Glutamatergic neuron (in vitro differentiated cells): Measurements from ENCODE around the gene TSPAN5. TPM values are rescaled to one million over a fixed set of nuclear protein-coding genes. Genes with fewer than 3 reads are reported as not detected.
"Not testable (repeated sequence)": the region's sequence is repeated elsewhere in the genome, so short reads cannot be mapped to it uniquely, and the experiment has no call there.

Experiments
- DNase-seq: peaks from one replicate; pipeline ENCODE4 v3.0.0; 2022
- H3K27ac Mint-ChIP-seq: one replicate; pipeline ENCODE4 v1.8.0; 2020; ENCODE audit warnings: mild to moderate bottlenecking, mixed read lengths, inconsistent platforms; ENCODE audit not compliant: unreplicated experiment
- H3K27me3 Mint-ChIP-seq: one replicate; pipeline ENCODE4 v1.8.0; 2020; ENCODE audit warnings: mild to moderate bottlenecking, moderate library complexity, mixed read lengths, inconsistent platforms; ENCODE audit not compliant: unreplicated experiment
- H3K36me3 Mint-ChIP-seq: one replicate; pipeline ENCODE4 v1.8.0; 2020; ENCODE audit warnings: mild to moderate bottlenecking, mixed read lengths, inconsistent platforms; ENCODE audit not compliant: unreplicated experiment
- H3K4me1 Mint-ChIP-seq: one replicate; pipeline ENCODE4 v1.8.0; 2020; ENCODE audit warnings: mild to moderate bottlenecking, low read depth, mixed read lengths, inconsistent platforms; ENCODE audit not compliant: unreplicated experiment
- H3K4me3 Mint-ChIP-seq: one replicate; pipeline ENCODE4 v1.8.0; 2020; ENCODE audit warnings: mild to moderate bottlenecking, mixed read lengths, inconsistent platforms; ENCODE audit not compliant: unreplicated experiment
- H3K9me3 Mint-ChIP-seq: one replicate; pipeline ENCODE4 v1.8.0; 2020; ENCODE audit warnings: mild to moderate bottlenecking, moderate library complexity, mixed read lengths, inconsistent platforms; ENCODE audit not compliant: unreplicated experiment
- total RNA-seq: library from RNA; stranded (reverse); fragmentation: NEBNext Ultra II Directional; extraction: Animal tissue kit (Norgen Biotek cat#: 25700); gene quantifications from one replicate; pipeline ENCODE4 v1.2.1, GENCODE V29; 2021; ENCODE audit not compliant: unreplicated experiment
- TF ChIP-seq, protein P1 (sequence below): fragments of 200-600 bp; sonication (generic); IDR thresholded peaks from one replicate; pipeline ENCODE4 v1.5.0; 2021; ENCODE audit not compliant: partially characterized antibody, unreplicated experiment

TSPAN5 gene
- total RNA-seq, 1 donor from 2014 or later = 40.5 TPM

DNA sequence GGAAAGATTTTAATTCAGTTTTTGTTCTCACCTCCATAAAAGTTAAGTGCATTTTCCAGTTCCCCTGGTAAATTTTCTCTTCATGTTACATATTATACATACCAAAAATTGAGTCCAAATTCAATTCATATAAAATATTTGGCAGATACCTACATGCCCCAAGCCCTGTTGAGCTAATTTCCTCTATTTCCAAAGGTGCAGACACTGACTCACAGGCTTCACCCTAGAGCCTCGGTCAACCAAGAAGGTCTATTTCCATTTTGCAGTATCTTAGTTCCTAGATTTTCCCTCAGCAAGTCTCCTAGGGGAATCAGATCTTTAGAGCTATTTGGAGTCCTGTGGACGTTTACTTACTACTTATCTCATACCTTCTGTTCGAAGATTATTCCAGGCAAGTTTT, 174.4 kb downstream of the TSPAN5 start:
- no peak overlapping the region for H3K27ac Mint-ChIP-seq

DNA sequence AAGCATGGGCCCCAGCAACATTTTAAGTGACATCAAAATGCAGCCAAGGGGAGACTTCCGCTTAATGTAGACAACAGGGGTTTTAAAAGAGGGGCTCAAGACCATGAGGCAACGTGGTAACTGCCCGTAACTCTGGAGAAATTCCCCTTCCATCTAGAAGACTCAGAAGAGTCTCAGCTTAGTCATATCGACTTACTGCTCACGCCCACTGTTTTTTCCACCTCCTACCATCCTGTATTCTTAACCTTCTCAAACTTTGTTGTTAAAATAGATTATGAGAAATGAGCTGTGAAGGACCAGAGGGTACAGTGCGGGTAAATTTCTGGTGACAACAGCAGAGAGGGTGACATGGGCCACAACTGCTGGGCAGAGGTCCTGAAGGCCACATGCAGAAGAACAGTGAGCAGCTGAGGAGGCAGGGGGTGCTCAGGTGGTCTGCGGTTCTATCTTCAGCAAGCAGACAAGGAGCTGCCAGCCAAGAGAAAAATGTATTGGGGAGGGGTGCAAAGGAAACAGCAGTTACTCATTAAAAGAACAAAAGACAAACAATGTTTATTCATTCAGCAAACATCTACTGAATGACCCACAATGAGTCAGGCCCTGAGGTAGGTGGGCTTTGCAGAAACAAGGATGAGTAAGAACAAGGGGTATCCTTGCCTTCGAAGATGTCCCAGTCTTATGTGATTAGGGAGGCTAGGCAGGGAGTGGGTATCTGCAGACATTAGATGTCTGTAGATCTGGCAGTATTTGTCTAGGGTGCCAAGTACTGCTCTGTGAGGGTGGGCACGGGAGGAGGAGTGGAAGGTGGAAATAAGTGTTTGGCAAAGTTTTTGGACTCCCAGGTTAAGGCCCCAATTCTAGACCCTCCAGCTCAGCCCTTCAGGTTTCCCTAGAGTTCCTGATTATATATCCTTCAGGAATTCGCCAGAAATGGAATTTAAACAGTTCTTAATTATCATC, 175.3 kb downstream of the TSPAN5 start:
- DNase-seq = no peak
- Mint-ChIP-seq H3K27ac (no peak overlapping the region), H3K4me3 (no peak overlapping the region), H3K36me3 (no peaks in the 10 kb centered on the region), H3K4me1 (no peaks in the 10 kb centered on the region), H3K9me3 (no peaks in the 10 kb centered on the region), H3K27me3 (no peaks in the 10 kb centered on the region)
- TF ChIP-seq, protein P1, sequence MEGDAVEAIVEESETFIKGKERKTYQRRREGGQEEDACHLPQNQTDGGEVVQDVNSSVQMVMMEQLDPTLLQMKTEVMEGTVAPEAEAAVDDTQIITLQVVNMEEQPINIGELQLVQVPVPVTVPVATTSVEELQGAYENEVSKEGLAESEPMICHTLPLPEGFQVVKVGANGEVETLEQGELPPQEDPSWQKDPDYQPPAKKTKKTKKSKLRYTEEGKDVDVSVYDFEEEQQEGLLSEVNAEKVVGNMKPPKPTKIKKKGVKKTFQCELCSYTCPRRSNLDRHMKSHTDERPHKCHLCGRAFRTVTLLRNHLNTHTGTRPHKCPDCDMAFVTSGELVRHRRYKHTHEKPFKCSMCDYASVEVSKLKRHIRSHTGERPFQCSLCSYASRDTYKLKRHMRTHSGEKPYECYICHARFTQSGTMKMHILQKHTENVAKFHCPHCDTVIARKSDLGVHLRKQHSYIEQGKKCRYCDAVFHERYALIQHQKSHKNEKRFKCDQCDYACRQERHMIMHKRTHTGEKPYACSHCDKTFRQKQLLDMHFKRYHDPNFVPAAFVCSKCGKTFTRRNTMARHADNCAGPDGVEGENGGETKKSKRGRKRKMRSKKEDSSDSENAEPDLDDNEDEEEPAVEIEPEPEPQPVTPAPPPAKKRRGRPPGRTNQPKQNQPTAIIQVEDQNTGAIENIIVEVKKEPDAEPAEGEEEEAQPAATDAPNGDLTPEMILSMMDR = no peak

More for the DNA sequence above, 174.4 kb downstream of the TSPAN5 start:
- Mint-ChIP-seq H3K4me3 (no peak overlapping the region), H3K4me1 (peaks cover under 1% of the 10 kb centered on the region), H3K27me3 (no peaks in the 10 kb centered on the region), H3K36me3 (no peaks in the 10 kb centered on the region), H3K9me3 (no peaks in the 10 kb centered on the region)
- DNase-seq = no peak
- TF ChIP-seq, protein P1 = no peak

DNA sequence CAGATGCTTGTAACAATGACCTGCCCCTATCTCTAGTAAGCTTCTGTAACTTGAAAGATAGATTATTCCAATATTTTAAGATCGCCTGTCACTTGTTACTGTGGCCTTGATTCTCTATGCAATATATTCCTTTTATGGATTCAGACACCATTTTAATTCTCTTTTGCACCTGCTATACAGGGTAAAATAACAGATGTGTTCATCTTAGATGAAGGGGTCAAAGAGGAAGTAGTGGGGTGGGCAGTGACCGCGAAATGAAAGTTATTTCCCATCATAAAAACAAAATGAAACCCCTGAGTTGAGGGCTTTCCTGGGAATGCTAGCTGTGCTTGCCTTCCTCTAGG, 175.9 kb downstream of the TSPAN5 start:
- H3K9me3 Mint-ChIP-seq = no peaks in the 10 kb centered on the region
- no peak overlapping the region for H3K27ac Mint-ChIP-seq
- no peaks in the 10 kb centered on the region for H3K36me3 Mint-ChIP-seq
- H3K4me3 Mint-ChIP-seq = no peak overlapping the region
- no peak for DNase-seq
- H3K27me3 Mint-ChIP-seq = no peaks in the 10 kb centered on the region
- no peaks in the 10 kb centered on the region for H3K4me1 Mint-ChIP-seq
- TF ChIP-seq, protein P1 = no peak

DNA sequence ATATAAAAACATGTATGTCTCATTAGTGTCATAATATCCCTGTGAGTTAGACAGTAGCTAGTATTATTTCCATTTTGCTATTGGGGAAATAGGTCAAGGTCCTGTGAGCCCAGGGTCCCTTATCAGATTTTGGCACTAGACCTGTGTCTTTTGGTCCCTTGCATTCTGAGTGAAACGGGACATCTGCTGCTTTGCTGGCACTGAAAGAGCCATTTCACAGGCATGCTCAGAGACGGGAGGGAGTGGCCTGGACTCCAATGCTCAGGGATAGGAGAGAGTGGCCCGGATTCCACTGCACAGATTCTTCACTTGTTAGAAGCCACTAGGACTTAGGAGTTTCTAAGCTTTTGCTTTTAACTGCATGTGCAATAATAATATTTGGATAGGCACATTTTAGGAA, 177.2 kb downstream of the TSPAN5 start:
- DNase-seq = no peak
- Mint-ChIP-seq H3K4me3 (no peak overlapping the region), H3K9me3 (no peaks in the 10 kb centered on the region), H3K27me3 (no peaks in the 10 kb centered on the region), H3K27ac (no peak overlapping the region), H3K36me3 (no peaks in the 10 kb centered on the region), H3K4me1 (no peaks in the 10 kb centered on the region)
- TF ChIP-seq, protein P1 = no peak

- Mint-ChIP-seq H3K4me3 (no peak overlapping the region), H3K27ac (no peak overlapping the region), H3K4me1 (no peaks in the 10 kb centered on the region), H3K27me3 (no peaks in the 10 kb centered on the region), H3K9me3 (no peaks in the 10 kb centered on the region), H3K36me3 (no peaks in the 10 kb centered on the region)
- DNase-seq = no peak
- TF ChIP-seq, protein P1 = no peak
Observed at GRCh38 chr4:98480535-98480934, 177.9 kb downstream of the TSPAN5 start.

DNA sequence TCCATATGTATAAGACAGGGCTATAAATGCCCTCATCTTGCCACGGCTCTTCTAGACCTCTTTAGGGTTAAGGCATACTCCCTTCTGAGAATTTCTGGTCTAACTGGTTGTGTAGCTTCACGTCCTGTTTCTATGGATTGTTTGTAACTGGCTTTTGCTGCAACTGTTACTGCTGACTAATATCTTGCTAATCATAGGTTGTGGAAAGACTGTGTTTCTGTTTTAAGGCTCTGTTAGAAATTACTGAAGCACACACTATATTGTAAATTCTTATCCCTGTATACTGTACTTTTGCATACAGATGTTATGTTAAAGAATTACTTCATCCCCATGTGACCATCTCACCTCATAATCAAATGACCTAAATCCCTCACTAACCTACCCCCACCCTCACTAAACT, 178.8 kb downstream of the TSPAN5 start:
- H3K36me3 Mint-ChIP-seq, H3K27me3 Mint-ChIP-seq, H3K4me1 Mint-ChIP-seq, H3K4me3 Mint-ChIP-seq, H3K9me3 Mint-ChIP-seq, DNase-seq, H3K27ac Mint-ChIP-seq: not testable (repeated sequence)
